HG02571 (cell line): ENCODE data around the gene FAM168B.
"Not testable (repeated sequence)": the region's sequence is repeated elsewhere in the genome, so short reads cannot be mapped to it uniquely, and the experiment has no call there.

ENCODE experiments used
- ATAC-seq: cut with Tn5 transposase; IDR thresholded peaks from one replicate; pipeline ENCODE4 v1.9.1; 2021; ENCODE audit warnings: mild to moderate bottlenecking, moderate library complexity; ENCODE audit not compliant: unreplicated experiment

The FAM168B gene

GRCh38 chr2:131093006-131093695 lies at the start of gene FAM168B:
FAM168B (minus strand) TSS chr2:131093460; CDS start chr2:131082646, 10,814 bp downstream.
- ATAC-seq, result peak; percentile 81

GRCh38 chr2:131142849-131143248 lies 49.6 kb upstream of the FAM168B start:
- ATAC-seq, result no peak

- ATAC-seq, result no peak
These were observed 47.3 kb upstream of the FAM168B start for GRCh38 chr2:131140581-131140980.

- ATAC-seq, result no peak
These were observed 39.5 kb upstream of the FAM168B start for GRCh38 chr2:131132729-131133128.

- no peak for ATAC-seq
These were observed 37.0 kb upstream of the FAM168B start for GRCh38 chr2:131130298-131130596.

GRCh38 chr2:131127981-131128380 lies 34.7 kb upstream of the FAM168B start:
- no peak for ATAC-seq

GRCh38 chr2:131127076-131127475 lies 33.8 kb upstream of the FAM168B start:
- no peak for ATAC-seq

- no peak for ATAC-seq
These were observed 33.2 kb upstream of the FAM168B start for GRCh38 chr2:131126436-131126835.

- no peak for ATAC-seq
These were observed 32.0 kb upstream of the FAM168B start for GRCh38 chr2:131125195-131125757.

GRCh38 chr2:131123192-131123591 lies 29.9 kb upstream of the FAM168B start:
- no peak for ATAC-seq

GRCh38 chr2:131122496-131122895 lies 29.2 kb upstream of the FAM168B start:
- ATAC-seq, result no peak

- no peak for ATAC-seq
These were observed 28.2 kb upstream of the FAM168B start for GRCh38 chr2:131121464-131121863.

GRCh38 chr2:131120815-131121317 lies 27.6 kb upstream of the FAM168B start:
- ATAC-seq, result no peak

- no peak for ATAC-seq
These were observed 22.5 kb upstream of the FAM168B start for GRCh38 chr2:131115752-131116151.

- ATAC-seq, result not testable (repeated sequence)
These were observed 21.7 kb upstream of the FAM168B start for GRCh38 chr2:131114950-131115349.

- no peak for ATAC-seq
These were observed 20.4 kb upstream of the FAM168B start for GRCh38 chr2:131113566-131114227.

- no peak for ATAC-seq
These were observed 19.3 kb upstream of the FAM168B start for GRCh38 chr2:131112529-131112928.

GRCh38 chr2:131105950-131106801 lies 12.9 kb upstream of the FAM168B start:
- ATAC-seq, result peak; percentile 32

GRCh38 chr2:131105156-131105949 lies 12.1 kb upstream of the FAM168B start, which contains the start of gene PLEKHB2:
PLEKHB2 (plus strand) TSS chr2:131105336; CDS start chr2:131120942, 15,606 bp downstream.
- peak; percentile 71 for ATAC-seq

GRCh38 chr2:131104487-131105155 lies 11.4 kb upstream of the FAM168B start:
- peak; percentile 59 for ATAC-seq
